ENCODE data around the gene LHFPL2.
"Not testable (repeated sequence)": the region's sequence is repeated elsewhere in the genome, so short reads cannot be mapped to it uniquely, and the experiment has no call there.

LHFPL2 gene

DNA sequence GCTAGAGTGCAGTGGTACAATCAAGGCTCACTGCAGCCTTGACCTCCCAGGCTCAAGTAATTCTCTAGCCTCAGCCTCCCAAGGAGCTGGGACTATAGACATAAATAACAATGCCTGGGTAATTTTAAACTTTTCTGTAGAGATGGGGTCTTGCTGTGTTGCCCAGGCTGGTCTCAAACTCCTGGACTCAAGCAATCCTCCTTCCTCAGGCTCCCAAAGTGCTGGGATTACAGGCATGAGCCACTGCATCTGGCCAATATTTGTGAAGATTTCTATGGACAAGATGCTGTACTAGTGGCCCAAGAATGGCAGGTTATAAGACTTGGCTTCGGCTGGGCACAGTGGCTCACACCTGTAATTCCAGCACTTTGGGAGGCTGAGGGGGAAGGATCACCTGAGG lies 18.4 kb upstream of the LHFPL2 start:
- not testable (repeated sequence) for DNase-seq (ENCODE audit: low read depth in 2 of 2)

DNA sequence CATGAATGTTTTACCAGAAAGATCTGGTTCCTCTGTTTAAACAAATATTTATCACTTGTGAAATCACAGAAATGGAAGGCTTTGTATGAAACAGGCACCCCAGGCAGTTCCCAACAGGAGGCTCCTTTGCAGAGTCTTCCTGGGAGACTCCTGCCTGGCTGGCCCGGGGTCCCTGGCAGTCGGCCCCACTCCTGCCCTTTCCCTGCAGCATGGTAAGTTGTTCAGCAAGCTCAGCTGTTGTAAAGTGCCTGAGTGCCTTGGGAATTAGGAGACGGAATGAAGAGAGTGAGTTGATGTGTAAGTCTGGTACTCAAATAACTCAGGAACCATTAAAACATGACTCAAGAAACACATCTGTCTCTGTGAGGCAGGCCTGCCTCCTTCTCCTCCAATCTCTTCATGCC lies 17.5 kb upstream of the LHFPL2 start:
- no peak for DNase-seq (ENCODE audit: low read depth in 2 of 2)

DNA sequence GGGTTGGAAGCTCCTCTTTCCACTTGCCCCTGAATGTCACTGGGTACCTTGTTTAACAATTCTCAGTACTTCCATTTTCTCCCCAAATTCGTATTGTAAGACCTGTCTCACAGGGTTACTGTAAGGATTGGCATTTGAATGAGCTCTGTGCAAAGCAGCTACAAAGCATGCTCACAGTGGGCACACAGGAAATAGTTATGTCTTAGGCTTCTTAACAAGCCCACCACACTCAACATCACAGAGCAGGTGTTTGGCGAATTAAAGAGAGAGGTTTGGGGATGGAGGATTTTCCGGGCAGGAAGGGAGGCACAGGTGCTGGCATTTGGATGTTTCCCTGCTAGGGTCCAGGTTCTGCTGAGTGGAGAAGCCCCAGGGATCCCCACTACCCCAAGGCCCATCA lies 17.0 kb upstream of the LHFPL2 start:
- DNase-seq (ENCODE audit: low read depth in 2 of 2): no peak

DNA sequence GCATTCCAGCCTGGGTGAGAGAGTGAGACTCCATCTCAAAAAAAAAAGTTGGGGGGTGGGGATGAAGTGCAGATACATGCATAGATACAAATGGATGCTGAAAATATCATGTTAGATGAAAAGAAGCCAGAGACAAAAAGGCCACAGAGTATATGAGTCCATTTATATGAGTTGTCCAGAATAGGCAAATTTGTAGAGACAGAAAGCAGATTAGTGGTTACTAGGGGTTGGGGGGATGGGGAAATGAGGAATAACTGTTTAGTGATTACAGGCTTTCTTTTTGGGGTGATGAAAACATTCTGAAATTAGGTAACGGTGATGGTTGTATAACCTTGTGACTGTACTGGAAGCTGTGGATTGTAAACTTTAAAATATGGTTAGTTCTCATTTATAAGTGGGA lies 13.8 kb upstream of the LHFPL2 start:
- DNase-seq (ENCODE audit: low read depth in 2 of 2): no peak

DNA sequence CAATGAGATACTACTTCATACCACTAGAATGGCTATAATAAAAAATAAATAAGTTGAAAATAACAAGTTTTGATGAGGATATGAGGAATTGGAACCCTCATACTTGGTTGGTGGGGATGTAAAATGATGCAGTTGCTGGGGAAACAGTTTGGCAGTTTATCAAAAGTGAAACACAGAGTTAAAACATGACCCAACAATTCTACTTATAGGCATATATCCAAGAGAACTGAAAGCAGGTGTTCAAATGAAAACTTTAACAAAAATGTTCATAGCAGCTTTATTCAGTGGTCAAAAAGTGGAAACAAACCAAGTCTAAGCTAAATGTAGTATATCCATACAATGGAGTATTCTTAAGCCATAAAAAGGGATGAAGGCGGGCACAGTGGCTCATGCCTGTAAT lies 13.1 kb upstream of the LHFPL2 start:
- no peak for DNase-seq (ENCODE audit: low read depth in 2 of 2)

DNA sequence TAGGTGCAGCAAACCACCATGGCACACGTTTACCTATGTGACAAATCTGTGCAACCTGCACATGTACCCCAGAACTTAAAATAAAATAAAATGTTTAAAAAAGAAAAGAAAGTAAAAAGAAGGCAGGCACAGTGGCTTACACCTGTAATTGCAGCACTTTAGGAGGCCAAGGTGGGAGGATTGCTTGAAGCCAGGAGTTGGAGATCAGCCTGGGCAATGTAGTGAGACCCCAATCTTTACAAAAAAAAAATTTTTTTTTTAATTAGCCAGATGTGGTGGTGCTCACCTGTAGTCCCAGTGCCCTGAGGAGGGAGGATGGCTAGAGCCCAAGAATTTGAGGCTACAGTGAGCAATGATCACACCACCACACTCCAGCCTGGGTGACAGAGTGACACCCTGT lies 12.5 kb upstream of the LHFPL2 start:
- DNase-seq (ENCODE audit: low read depth in 2 of 2): no peak

DNA sequence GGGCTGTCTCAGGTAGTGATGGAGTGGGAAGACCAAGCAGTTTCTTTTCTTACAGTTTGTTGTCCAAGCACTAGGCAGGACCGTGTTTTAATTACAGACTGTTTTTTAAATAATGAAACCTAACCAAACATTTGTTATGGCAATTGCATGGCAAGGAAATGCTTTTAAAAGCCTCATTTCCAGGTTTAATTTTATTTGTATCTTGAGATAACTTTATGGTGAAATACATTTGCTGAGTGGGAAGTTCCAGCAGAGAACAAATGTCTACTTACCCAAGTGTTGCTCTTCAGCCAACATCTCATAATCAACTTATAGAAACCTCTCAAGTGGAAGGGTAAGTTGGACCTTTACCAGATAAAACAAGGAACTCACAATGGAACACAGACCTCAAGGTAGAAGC lies 11.8 kb upstream of the LHFPL2 start:
- no peak for DNase-seq (ENCODE audit: low read depth in 2 of 2)

DNA sequence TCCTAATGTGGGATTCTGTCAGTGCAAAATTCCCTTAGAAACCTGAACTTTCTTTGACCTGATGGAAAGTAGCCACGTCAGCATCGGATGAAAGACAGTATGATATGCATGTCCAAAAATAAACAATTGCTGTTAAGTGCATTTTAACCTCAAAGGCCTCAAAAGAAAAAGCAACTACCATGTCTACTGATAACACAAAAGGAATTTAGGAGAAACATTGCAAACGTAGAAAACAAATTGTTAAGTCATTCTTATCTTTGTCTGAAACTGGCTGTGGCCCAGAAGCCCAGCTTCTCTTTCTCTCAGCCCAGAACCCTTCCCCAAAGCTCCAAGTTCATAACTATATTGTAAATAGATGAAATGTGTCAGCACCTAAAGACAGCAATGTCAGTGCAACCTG lies 11.1 kb upstream of the LHFPL2 start:
- DNase-seq (ENCODE audit: low read depth in 2 of 2): no peak

DNA sequence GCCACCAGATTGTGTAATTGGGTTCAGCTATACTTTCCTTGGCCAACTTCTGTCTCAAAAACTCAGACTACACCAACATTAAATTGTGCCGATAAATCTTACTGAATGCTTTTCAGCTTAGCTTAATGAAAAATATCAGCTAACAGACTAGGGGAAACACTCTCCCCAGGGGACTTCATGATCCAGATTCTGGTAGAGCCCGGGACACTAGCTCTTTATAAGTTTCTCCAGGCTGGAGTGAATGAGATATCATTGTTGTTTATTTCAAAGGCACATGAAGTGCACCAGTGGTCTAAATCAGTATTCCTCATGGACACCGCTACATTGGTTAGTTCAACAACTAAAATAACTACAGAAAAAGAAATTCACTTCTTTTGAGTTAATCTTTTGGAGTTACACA lies 10.5 kb upstream of the LHFPL2 start:
- no peak for DNase-seq (ENCODE audit: low read depth in 2 of 2)

DNA sequence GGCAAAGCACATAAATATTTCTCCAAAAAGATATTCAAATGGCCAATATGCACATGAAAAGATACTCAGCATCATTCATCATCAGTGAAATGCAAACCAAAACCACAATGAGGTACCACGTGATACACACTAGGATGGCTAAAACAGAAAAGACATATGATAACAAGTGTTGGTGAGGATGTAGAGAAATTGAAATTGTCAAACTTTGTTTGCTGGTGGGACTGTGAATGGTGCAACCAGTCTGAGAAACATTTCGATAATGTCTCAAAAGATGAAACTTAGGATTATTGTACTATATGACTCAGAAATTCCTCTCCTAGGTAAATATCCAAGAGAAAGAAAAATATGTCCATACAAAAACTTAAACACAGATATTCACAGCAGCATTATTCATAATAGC lies 8.6 kb upstream of the LHFPL2 start:
- DNase-seq (ENCODE audit: low read depth in 2 of 2): no peak

DNA sequence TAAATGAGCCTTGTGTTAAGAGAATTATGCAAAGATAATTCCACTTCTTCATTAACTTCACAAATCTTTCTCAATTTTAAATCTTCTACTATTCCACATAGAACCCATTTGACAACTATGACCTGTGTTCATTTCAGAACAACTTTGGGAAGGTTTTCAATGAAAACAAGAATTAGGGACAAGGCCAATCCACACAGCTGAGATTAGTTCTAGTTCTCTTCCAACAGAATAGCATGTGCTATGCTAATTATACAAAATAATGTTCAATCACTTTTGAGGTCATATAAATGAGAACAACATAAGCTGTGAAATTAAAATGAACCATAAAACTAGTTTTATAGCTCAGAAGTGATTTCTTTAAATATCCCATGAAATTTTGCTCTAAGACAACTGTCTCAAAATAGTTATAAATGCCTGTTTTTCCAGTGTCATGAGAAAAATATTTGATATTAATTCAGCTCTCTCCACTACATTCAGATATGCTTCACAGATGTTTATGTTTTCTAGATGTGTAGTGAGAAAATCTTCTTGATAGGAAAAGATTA lies 7.2 kb upstream of the LHFPL2 start:
- no peak for DNase-seq (ENCODE audit: low read depth in 2 of 2)

DNA sequence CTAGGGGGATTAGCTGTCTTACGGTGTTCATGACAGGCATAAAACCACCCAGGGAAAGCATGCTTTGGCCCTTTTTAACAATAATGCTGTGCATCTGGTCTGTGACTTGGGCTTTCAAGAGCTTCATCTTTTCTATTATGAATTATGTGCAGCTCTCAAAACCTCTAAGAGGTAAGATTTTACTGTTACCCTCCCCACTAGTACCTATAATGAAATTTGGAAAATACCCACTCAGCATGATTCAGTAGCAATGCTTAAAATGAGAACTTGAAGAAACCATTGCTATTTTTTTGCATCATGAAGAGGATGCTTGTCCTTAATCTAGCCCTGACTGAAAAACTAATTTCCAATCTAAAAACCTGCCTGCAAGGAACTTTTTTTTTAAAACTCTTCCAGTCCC lies 5.8 kb upstream of the LHFPL2 start:
- DNase-seq (ENCODE audit: low read depth in 2 of 2): no peak

DNA sequence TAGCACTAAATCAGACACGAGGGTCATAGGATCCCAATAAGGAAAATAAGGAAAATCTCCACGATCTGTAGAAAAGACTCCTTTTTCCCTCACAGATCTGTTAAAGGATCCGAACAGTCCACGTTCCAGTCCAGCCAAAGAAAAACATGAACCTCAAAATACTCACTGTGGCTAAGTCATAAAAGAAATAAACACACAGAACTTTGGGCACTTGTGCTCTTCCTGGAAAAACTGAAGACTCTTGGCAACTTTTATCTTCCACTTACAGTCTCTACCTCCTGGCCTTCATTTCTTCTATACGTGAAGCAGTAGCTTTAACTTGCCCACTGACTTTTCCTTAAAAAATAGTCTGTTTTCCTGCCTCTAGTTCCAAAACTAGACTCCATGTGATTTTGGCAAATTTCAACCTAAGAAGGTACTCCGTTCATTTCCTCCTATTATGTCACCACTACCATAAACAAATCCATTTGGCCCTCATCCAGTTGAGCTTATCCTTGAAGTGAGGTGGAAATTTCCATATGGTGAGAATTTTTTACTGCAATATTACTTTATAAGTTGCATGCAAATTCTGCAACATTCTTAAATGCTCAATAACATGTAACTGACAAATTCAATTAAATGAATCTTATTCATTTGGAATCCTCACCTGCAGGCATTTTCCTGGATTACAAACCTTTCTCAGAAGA lies 5.3 kb upstream of the LHFPL2 start:
- DNase-seq (ENCODE audit: low read depth in 2 of 2): no peak

DNA sequence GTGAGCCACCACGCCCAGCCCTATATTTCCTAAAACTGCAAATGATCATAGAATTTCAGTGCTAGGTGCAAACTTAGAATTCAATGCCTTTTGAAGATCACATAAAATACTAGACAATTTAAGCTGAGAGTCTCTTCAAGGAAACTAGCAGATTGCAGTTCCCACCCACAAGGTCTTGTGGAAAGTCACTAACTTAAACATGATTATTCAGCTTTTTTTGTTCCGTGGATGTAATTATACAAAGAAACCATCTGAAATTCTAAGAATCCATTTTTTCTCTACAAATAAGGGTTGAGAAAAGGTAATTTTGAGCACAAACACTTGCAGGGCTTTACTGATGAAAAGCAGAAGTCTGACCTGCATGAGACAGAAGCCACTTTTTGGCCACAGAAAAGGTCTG lies 4.5 kb upstream of the LHFPL2 start:
- DNase-seq (ENCODE audit: low read depth in 2 of 2): no peak

DNA sequence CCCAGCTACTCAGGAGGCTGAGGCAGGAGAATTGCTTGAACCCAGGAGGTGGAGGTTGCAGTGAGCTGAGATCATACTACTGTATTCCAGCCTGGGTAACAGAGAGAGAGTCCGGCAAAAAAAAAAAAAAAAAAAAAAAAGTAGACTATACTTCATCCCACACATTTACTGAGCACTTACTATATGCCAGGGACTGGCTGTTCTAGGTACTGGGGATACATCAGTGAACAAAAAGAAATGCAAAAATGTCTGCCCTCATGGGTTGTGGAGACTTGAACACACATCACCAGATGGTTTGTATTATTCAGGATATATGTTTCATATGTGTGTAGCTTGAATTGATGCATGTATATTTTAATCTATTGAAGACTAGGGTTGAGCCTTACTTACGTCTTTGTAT lies 2.9 kb upstream of the LHFPL2 start:
- no peak for DNase-seq (ENCODE audit: low read depth in 2 of 2)

DNA sequence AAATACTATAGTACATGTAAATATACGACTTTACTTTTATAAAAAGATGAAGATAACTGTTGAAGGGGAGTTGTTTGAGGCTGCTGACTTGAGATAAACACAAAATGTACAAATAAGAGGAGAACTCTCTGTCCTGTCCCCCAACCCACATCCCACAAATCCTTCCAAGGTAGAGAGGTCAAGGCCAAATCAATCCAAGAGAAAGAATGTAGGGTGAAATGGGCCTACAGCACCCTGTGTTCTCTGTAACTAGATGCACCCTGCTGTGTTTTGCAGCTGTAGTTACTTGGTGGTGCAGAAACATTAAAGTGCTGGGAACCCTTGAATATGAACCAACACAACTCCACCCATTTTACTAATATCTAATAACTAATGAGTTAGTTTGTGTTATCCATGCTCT lies 2.0 kb upstream of the LHFPL2 start:
- DNase-seq (ENCODE audit: low read depth in 2 of 2): no peak

DNA sequence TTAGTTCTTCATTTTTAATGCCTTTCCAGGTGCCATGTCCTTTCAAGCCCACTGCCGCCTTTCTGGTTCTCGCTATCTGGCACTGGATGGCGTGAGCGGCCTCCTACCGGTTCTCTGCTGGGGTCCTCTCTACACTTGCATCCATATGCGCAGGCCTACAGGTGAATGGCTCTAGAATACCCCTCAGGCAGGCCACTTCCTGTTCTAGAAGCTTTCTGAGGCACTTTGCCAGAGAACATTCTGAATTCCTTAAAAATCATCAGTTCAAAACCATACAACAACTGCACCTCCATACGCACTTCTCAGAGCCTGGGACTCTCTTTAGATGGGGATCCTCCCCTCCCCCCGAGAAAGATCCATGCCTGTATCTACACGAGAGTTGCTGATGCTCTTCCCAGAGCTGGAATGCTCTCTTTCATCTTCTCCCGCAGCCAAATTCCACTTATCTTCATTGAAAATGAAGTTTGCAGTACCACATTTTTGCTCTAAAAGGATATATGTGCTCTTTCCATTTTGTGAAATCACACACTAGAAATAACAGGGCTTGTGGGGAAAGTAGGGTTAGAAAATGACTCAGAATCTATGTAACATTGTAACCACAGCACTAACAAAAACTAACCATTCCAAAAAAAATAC lies 1.4 kb upstream of the LHFPL2 start:
- no peak for DNase-seq (ENCODE audit: low read depth in 2 of 2)

DNA sequence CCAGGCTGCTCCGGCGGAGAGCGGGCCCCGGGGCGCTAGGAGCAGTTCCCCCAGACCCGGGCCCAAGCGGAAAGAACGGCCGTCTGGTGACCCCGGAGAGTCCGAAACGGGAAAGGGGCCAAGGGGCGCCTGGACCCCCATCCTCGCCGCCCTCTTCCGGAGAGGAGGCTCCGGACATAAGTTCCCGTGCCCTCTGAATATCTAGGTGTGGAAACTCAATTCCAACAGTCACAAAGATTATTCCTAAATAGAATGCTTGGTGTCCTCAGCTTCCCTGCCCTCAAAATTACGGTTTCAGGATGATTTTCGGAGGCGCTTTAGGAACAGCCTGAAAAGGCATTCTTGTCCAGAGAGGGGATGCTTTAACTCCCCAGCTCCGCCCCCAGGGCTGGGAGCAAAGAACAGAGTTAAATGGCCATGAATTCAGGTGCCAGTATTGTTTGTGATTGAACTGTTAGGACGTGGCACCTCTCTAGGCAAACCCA lies 681 bp upstream of the LHFPL2 start:
- DNase-seq (ENCODE audit: low read depth in 2 of 2): no peak

DNA sequence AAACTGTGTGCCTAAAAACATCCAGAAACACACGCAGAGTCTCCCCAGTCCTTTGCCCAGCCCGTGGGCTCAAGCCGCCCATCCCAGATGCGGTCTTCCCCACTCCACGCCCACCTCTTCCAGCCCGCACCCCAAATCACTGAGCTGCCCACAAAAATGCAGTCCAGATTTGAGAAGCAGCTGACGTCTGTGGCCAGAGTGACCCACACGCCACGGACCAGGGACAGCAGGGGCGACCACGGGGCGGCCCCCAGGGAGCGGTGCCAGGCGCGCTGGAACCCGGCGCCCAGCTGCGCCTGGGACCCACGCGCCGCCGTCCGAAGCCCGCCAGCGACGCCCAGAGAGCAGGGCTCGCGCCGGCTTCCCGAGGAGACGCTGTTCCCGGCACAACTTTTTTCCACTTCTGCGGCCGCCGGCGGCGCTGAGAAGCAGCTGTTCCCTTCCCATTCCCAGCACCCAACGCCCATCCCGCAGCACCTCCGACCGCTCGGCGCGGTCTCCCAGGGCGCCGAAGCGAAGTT lies 674 bp downstream of the LHFPL2 start:
- DNase-seq (ENCODE audit: low read depth in 2 of 2): no peak

DNA sequence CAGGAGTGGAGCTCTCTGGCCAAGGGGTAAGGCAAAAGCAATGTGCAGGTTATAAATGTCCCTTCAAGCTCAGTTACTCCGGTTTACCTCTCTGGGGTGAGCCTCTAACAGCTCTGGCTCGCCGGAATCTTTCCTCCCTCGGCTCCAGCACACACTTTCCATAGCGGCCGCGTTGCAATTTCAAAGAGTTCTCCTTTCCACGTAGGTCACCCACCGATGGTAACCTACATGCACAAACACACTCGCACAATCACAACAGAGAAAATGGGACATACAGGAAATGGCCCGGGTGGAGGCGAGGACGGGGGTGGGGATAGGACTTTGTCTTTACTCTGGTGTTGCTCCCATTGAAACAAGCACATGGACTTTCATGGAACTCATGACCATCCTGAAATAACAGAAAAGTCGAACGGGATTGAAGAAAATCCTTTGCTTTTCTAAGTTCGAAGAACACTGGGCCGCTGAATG lies 1.2 kb downstream of the LHFPL2 start:
- DNase-seq (ENCODE audit: low read depth in 2 of 2): no peak

DNA sequence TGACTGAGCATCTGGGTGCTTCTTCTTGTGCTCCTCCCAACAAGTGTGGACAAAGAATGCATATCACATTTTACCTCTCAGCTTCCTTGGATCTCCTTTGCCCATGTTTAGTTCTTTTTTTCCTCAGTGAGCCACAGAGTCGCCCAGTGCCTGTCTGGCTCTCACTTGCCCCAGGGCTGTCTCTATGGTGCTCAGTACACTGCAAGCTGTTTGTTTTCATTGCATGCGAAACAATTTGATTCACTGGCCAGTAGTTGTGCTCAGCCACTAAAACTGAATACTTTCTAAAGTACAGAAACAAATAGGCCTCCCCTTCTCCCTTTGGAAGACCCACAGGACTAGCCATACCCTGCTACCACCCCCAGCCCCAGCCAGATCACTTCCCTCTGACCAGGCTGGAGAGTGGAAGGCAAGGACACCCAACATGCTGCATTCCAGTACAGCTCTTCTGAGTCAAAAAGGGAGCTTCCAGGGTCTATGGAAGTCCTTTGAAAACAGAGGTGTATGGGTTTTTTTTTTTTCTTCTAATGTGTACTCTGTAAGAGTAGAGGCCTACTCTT lies 3.8 kb downstream of the LHFPL2 start:
- DNase-seq (ENCODE audit: low read depth in 2 of 2): no peak

DNA sequence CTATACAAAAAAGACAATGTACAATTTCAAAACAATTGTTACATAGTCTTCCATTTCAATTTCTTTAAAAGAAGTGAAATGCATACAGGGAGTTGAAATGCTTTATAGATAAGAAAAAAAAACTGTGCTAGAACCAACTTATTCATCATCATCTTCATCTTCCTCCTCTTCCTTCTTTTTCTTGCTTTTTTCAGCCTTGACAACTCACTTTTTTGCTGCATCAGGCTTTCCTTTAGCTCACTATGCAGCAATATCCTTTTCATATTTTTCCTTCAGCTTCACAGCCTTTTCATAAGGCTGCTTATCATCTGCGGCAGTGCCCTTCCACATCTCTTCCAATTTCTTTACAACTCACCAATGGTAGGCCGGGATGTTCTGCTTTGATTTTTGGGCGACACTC lies 4.4 kb downstream of the LHFPL2 start:
- DNase-seq (ENCODE audit: low read depth in 2 of 2): no peak

DNA sequence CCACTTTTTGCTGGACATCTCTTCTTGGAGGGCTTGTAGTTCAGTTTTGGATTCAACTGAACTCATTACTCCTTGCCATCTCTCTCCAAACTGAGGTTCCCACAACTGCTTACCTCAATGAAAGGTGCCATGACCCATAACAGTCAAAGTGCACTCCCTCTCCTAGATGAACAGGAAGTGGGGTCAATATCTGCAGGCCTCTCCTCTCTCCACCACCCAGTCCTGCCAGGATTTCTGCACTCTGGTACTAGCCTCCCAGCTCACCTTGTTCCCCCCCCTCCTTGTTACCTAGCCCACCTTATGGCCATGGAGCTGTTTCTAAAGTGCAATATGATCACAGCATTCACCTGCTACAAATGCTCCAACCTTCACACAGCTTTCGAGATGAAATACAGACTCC lies 5.9 kb downstream of the LHFPL2 start:
- no peak for DNase-seq (ENCODE audit: low read depth in 2 of 2)

Data from stimulated activated CD4-positive, alpha-beta T cell treated with anti-CD3 and anti-CD28 coated beads, Interleukin-15, amount 100 ng/mL, for 48 hours (primary cell).